IPS-20b (cell line): Measurements from ENCODE around the gene OR6B3.

Source experiments
- H3K27ac ChIP-seq: one replicate; pipeline ENCODE4 v1.5.1; 2013; ENCODE audit warnings: low read length
- H3K27me3 ChIP-seq: 2 replicates; pipeline ENCODE4 v1.6.1; 2013; ENCODE audit warnings: mild to moderate bottlenecking, low read length, inconsistent platforms; ENCODE audit not compliant: insufficient read depth
- H3K36me3 ChIP-seq: 2 replicates; pipeline ENCODE4 v1.6.1; 2013; ENCODE audit warnings: low read depth, mild to moderate bottlenecking, inconsistent platforms, low read length, moderate library complexity; ENCODE audit not compliant: insufficient read depth
- H3K4me1 ChIP-seq: 2 replicates; pipeline ENCODE4 v1.6.1; 2013; ENCODE audit warnings: mild to moderate bottlenecking, control low read depth, inconsistent platforms, low read length, moderate library complexity; ENCODE audit not compliant: insufficient read depth
- H3K4me3 ChIP-seq: 2 replicates; pipeline ENCODE4 v1.5.1; 2013; ENCODE audit warnings: mild to moderate bottlenecking, low read length, inconsistent platforms
- H3K9ac ChIP-seq: 2 replicates; pipeline ENCODE4 v1.6.1; 2013; ENCODE audit warnings: low read depth, mild to moderate bottlenecking, inconsistent platforms, low read length, moderate library complexity
- H3K9me3 ChIP-seq: 2 replicates; pipeline ENCODE4 v1.6.1; 2013; ENCODE audit warnings: mild to moderate bottlenecking, low read depth, low read length, inconsistent platforms; ENCODE audit not compliant: insufficient read depth

OR6B3 gene

DNA sequence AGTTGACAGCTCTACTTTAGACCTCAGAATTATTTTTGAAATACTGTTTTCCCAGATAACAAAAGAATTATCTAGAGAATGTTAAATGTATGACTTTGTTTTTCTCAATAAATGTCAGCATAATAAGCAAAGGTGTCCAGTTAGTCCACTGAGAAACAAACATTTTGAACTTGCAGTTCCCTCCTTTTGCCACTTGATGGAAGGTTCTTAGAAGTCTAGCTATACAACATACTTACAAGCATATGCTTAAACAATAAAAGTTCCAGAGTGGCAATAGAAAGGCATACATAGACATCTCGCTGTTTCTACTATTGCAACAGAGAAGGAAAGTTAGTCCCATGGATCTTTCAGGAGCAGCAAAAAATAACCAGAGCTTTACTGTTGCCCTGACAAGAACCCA, 40.0 kb downstream of the OR6B3 start:
- Histone ChIP-seq H3K4me3 (no peak overlapping the region), H3K36me3 (peaks cover 96% of the 10 kb centered on the region), H3K27ac (no peak overlapping the region), H3K9me3 (no peaks in the 10 kb centered on the region), H3K27me3 (no peaks in the 10 kb centered on the region), H3K4me1 (no peaks in the 10 kb centered on the region), H3K9ac (no peak overlapping the region)

DNA sequence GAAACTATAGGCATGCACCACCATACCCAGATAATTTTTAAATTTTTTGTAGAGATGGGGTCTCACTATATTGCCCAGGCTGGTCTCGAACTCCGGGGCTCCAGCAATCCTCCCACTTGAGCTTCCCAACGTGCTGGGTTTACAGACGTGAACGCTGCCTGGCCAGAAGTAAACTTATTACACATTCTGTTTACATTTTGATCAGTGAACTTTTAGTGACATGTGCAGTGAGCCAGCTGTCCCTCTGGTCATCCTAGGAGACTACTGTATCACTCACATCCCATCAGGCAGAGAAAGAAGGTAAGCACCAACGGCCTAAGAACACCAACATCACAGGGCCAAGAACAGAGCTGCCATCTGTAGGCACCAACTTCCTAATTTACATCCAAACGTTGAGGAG, 50.3 kb downstream of the OR6B3 start:
- H3K9me3 ChIP-seq: no peaks in the 10 kb centered on the region
- H3K4me3 ChIP-seq: no peak overlapping the region
- no peaks in the 10 kb centered on the region for H3K4me1 ChIP-seq
- no peaks in the 10 kb centered on the region for H3K27me3 ChIP-seq
- H3K9ac ChIP-seq: no peak overlapping the region
- H3K36me3 ChIP-seq: peaks cover 92% of the 10 kb centered on the region
- H3K27ac ChIP-seq: no peak overlapping the region

DNA sequence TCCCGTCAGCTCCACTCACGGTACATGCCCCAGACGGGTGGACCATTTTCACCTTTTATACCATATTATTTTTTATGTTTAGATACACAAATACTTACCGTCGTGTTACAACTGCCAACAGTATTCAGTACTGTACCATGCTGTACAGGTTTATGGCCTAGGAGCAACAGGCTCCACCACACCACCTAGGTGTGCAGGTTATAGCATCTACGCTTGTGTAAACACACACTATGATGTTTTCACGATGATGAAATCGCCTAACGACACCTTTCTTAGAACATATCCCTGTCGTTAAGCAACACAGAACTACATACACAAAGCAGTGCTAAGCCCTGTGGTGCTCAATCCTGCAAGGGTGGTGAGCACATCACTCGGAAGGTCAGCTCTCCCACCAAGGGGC, 52.6 kb downstream of the OR6B3 start:
- Histone ChIP-seq H3K27me3 (no peaks in the 10 kb centered on the region), H3K27ac (no peak overlapping the region), H3K9ac (no peak overlapping the region), H3K9me3 (no peaks in the 10 kb centered on the region), H3K36me3 (peaks cover 70% of the 10 kb centered on the region), H3K4me3 (no peak overlapping the region), H3K4me1 (no peaks in the 10 kb centered on the region)

DNA sequence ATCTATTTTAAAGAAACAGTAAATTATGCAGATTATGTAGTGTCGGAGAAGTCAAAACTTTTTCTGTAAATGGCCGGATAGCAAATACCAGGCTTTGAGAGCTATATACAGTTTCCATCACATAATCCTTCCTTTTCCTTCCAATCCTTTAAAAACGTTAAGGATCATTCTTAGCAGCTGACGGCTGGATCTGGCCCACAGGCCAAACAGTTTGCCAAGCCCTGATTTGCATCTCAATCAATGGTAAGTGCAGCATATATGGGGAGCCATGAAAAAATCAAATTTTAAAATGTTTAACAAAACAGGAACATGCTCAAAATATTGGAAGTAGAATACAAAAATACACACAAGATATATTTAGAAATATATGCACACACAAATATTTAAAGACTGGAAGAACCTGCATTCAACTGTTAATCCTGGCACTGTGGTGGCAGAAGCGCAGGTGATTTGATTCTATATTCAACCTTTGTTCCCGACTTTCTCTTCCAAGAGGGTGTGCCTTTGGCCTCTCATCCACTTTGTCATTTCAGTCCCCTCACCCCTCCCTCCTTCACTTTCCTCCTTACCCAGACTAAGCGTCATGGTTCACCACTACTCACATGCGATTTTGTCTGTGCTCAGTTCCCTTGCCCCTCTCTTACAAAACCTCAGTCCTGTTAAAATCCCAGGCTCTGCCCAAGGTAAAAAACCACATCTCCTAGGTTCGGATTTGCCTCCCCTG, 55.5 kb downstream of the OR6B3 start:
- no peaks in the 10 kb centered on the region for H3K27me3 ChIP-seq
- peaks cover 42% of the 10 kb centered on the region for H3K36me3 ChIP-seq
- no peak overlapping the region for H3K9ac ChIP-seq
- H3K4me1 ChIP-seq: no peaks in the 10 kb centered on the region
- no peaks in the 10 kb centered on the region for H3K9me3 ChIP-seq
- no peak overlapping the region for H3K4me3 ChIP-seq
- no peak overlapping the region for H3K27ac ChIP-seq
